HG03460 (cell line): ENCODE results near the gene ZNF236.

Experiments used
- ATAC-seq: cut with Tn5 transposase; IDR thresholded peaks from one replicate; pipeline ENCODE4 v1.9.1; 2021; ENCODE audit not compliant: unreplicated experiment

ZNF236 gene

DNA sequence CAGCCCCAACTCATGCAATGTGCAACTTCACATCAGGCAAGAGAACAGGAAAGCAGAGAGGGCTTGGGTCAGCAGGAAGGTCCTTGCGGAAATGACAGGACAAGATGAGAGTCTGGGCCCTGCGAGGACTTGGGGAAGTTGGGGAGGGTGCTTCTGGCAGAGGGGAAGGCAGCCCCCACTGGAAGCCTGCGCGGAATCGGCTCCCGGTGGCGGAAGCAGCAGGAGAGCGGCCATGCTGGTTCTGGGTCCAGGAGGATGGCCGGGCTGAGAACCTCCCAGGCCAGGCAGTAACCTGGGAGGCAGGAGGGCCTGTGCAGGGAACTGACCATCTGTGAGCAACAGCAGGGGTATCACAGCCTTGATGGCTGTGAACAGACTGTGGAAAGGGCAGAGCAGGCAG, 197.3 kb downstream of the ZNF236 start:
- no peak for ATAC-seq
